Left ventricle myocardium inferior (tissue), 1 donor: ENCODE measurements around the gene DPYSL4. TPM values are rescaled to one million over a fixed set of nuclear protein-coding genes. Genes with fewer than 3 reads are reported as not detected.

Experiments
- DNase-seq: peaks from one replicate; pipeline ENCODE4 v3.0.0-alpha.2; 2020
- H3K27ac ChIP-seq: fragments of 200-600 bp; replicated peaks from 2 replicates; pipeline ENCODE4 v1.8.0; 2021
- H3K27me3 ChIP-seq: fragments of 200-600 bp; 2 replicates; pipeline ENCODE4 v1.8.0; 2021; ENCODE audit warnings: low read depth
- H3K36me3 ChIP-seq: fragments of 200-600 bp; 2 replicates; pipeline ENCODE4 v1.8.0; 2021
- H3K4me1 ChIP-seq: fragments of 200-600 bp; 2 replicates; pipeline ENCODE4 v1.8.0; 2021
- H3K4me3 ChIP-seq: fragments of 200-600 bp; 2 replicates; pipeline ENCODE4 v1.8.0; 2021; ENCODE audit warnings: mild to moderate bottlenecking, moderate library complexity
- H3K9me3 ChIP-seq: fragments of 200-600 bp; replicated peaks from 2 replicates; pipeline ENCODE4 v1.8.0; 2021
- intact Hi-C: fragments of 100-400 bp; cut with micrococcal nuclease; formaldehyde crosslinking; loops from one replicate; pipeline ENCODE4 v1.11.0; 2022
- total RNA-seq: library from RNA; stranded (reverse); fragmentation: NEBNext Ultra II Directional; extraction: Animal tissue kit (Norgen Biotek cat#: 25700); gene quantifications from one replicate; pipeline ENCODE4 v1.2.1, GENCODE V29; 2021
- TF ChIP-seq, protein P1 (sequence below): fragments of 200-600 bp; IDR thresholded peaks from 2 replicates; pipeline ENCODE4 v1.8.0; 2021; ENCODE audit warnings: antibody characterized with exemption, mild to moderate bottlenecking, borderline replicate concordance
- donor health status: DM: no; HTN: yes; CAD: no; lungs with severe emphysema.

The DPYSL4 gene
- total RNA-seq, 1 donor from 2014 or later, result 42.8 TPM

DNA sequence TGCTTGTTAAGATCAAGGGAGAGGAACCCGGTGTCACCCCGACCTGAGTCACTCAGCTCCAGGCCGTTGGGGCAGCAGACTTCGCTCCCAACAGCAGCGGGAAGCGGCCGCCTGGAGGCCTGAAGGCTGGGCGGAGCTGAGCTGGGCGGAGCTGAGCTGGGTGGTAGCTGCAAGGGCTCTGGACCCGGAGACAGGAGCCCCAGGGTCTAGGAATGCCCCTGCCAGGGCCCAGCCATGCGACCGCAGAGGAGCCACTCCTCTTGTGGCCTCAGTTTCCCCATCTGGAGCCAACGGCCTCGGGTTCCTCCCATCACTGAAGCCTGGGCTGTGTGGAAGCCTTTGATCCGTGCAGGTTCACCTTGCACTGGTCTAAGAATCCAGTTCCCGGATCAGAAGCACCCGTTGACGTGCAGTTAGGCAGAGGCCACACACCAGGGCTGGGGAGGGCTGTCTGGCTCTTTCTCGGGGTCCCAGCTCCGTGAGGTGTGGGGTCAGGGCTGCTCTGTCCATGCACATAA, 21.9 kb upstream of the DPYSL4 start:
- no peak for DNase-seq
- H3K27ac ChIP-seq, result no peak overlapping the region

DNA sequence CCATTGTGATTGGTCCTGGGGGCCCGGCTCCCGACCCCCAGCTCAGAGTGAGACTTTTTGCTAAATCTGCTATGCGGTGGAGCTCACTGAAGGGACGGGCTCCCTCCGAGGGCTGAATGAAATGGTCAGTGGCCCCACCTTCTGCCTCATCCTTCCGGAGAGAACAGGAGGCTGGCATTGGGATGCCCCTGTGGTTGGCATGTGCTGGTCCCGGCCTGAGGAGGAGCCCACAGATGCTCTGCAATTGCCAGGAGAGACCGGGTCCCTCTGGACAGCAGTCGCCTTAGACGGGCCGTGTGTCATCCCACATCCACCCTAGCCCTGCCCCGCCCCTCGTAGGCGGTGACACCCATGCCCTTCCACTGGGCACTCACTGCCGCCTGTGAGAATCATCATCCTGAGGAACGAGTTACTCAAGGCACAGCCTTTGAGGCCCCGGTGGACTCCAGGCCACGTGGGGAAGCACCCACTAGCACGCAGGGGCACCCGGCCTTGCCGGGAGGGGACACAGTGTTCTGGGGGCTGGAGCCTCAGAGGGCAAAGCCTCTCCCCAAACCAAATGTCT, 21.2 kb upstream of the DPYSL4 start:
- no peak overlapping the region for H3K4me3 ChIP-seq
- H3K27me3 ChIP-seq, result no peaks in the 10 kb centered on the region
- no peak overlapping the region for H3K27ac ChIP-seq
- no peak for DNase-seq
- no peaks in the 10 kb centered on the region for H3K9me3 ChIP-seq
- intact Hi-C loops, result no loop called here
- TF ChIP-seq, protein P1, sequence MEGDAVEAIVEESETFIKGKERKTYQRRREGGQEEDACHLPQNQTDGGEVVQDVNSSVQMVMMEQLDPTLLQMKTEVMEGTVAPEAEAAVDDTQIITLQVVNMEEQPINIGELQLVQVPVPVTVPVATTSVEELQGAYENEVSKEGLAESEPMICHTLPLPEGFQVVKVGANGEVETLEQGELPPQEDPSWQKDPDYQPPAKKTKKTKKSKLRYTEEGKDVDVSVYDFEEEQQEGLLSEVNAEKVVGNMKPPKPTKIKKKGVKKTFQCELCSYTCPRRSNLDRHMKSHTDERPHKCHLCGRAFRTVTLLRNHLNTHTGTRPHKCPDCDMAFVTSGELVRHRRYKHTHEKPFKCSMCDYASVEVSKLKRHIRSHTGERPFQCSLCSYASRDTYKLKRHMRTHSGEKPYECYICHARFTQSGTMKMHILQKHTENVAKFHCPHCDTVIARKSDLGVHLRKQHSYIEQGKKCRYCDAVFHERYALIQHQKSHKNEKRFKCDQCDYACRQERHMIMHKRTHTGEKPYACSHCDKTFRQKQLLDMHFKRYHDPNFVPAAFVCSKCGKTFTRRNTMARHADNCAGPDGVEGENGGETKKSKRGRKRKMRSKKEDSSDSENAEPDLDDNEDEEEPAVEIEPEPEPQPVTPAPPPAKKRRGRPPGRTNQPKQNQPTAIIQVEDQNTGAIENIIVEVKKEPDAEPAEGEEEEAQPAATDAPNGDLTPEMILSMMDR, result no peak
- peaks cover 20% of the 10 kb centered on the region for H3K36me3 ChIP-seq
- peaks cover 25% of the 10 kb centered on the region for H3K4me1 ChIP-seq

More for the DNA sequence above, 21.9 kb upstream of the DPYSL4 start:
- TF ChIP-seq, protein P1, result no peak
- H3K9me3 ChIP-seq, result no peaks in the 10 kb centered on the region
- H3K27me3 ChIP-seq, result no peaks in the 10 kb centered on the region
- H3K4me1 ChIP-seq, result peaks cover 25% of the 10 kb centered on the region
- intact Hi-C loops, result no loop called here
- H3K4me3 ChIP-seq, result no peak overlapping the region
- H3K36me3 ChIP-seq, result peaks cover 13% of the 10 kb centered on the region

DNA sequence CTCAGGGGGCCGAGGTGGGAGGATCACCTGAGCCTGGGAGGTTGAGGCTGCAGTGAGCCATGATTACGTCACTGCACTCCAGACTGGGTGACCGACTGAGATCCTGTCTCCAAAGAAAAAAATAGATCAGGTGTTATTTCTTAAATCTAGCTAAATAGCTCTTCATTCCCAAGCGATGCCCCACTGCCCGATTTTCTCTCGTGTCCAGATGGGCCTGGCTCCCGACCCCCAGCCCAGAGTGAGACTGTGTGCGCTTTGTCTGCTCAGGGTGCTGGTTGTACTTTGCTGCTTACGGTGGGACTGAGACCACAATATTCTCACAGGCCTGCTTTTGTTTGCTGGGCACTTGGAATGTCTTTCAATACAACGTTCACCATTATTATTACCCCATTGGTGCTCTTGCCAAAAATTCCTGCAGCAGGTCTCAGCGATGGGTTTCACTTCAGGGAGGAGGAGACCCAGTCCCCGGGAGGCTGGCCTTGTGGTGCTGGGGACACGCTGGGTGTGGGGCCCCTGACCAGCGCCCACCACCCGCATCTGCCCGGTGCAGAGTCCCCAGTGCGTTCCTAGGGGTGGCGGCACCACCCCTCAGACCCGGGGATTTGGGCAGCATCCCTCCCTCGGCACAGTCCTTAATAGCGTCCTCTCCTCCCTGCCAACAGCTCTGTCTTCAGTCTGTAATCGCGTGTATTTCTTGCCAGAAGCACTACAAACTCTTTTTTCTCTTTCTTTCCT, 20.4 kb upstream of the DPYSL4 start:
- no peak for DNase-seq
- TF ChIP-seq, protein P1, result no peak
- Histone ChIP-seq H3K27me3 (no peaks in the 10 kb centered on the region), H3K36me3 (peaks cover 20% of the 10 kb centered on the region), H3K4me1 (peaks cover 25% of the 10 kb centered on the region), H3K4me3 (no peak overlapping the region), H3K9me3 (no peaks in the 10 kb centered on the region), H3K27ac (no peak overlapping the region)
- intact Hi-C loops, result no loop called here

DNA sequence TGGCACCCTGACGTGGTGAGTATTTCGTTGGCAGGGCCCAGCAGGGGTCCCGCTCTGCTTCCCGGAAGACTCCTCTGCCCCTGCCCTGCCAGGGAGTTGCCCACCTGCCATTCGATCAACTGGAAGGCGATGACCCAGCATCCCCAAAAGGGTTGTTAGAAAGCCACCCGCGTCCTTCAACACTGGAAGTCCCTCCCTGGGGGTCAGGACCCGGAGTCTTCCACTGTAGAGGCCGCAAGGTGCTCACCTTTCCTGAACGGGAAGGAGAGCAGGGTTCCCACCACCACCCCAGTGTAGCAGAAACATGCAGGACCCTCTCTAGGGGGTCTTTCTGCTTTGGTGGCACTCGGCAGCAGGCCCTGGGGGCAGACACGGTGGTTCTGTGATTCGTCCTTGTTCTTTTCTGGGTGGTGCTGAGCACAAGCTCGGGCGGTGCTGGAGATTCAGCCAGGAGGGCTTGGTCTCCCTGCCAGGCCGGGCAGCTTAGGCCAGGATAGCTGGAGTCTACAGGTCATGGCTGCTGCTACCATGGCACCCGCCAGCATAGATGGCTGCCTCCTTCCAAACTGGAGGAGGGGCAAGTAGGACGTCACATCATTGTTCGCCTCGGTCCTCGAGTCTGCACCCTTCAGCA, 19.6 kb upstream of the DPYSL4 start:
- TF ChIP-seq, protein P1, result no peak
- DNase-seq, result no peak
- Histone ChIP-seq H3K27ac (no peak overlapping the region), H3K4me3 (no peak overlapping the region), H3K4me1 (peaks cover 21% of the 10 kb centered on the region), H3K36me3 (peaks cover 20% of the 10 kb centered on the region), H3K27me3 (no peaks in the 10 kb centered on the region), H3K9me3 (no peaks in the 10 kb centered on the region)
- intact Hi-C loops, result no loop called here

DNA sequence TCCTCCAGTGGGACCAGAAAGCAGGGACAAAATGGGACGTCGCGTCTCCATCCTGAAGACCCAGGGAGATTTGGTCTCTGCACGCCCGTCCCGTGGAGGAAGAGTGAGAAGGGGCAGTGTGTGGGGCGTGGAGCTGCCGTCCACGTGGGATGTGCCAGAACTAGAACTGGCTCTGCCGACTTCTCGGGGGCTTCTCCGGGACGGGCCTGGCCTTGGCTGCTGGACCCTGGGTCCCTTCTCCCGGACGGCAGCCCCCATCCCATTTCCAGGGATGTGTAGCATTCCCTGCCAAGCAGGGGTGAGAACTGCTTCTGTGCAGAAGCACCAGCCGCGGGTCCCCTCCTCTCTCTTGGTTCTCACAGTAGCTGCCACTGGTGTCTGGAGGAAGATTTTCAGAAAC, 18.8 kb upstream of the DPYSL4 start:
- Histone ChIP-seq H3K4me1 (peaks cover 13% of the 10 kb centered on the region), H3K4me3 (no peak overlapping the region), H3K27me3 (no peaks in the 10 kb centered on the region), H3K9me3 (no peaks in the 10 kb centered on the region), H3K27ac (no peak overlapping the region), H3K36me3 (peaks cover 20% of the 10 kb centered on the region)
- no peak for DNase-seq
- TF ChIP-seq, protein P1, result no peak
- intact Hi-C loops, result no loop called here
